HG03354 (cell line): ENCODE results near the gene EEF2K.
"Not testable (repeated sequence)": the region's sequence is repeated elsewhere in the genome, so short reads cannot be mapped to it uniquely, and the experiment has no call there.

ENCODE experiments used
- ATAC-seq: cut with Tn5 transposase; IDR thresholded peaks from one replicate; pipeline ENCODE4 v1.9.1; 2021; ENCODE audit warnings: mild to moderate bottlenecking; ENCODE audit not compliant: unreplicated experiment, poor library complexity, severe bottlenecking

Gene EEF2K

GRCh38 chr16:22206842-22207714 lies 1.0 kb downstream of the EEF2K start:
- ATAC-seq, result peak; percentile 57

DNA sequence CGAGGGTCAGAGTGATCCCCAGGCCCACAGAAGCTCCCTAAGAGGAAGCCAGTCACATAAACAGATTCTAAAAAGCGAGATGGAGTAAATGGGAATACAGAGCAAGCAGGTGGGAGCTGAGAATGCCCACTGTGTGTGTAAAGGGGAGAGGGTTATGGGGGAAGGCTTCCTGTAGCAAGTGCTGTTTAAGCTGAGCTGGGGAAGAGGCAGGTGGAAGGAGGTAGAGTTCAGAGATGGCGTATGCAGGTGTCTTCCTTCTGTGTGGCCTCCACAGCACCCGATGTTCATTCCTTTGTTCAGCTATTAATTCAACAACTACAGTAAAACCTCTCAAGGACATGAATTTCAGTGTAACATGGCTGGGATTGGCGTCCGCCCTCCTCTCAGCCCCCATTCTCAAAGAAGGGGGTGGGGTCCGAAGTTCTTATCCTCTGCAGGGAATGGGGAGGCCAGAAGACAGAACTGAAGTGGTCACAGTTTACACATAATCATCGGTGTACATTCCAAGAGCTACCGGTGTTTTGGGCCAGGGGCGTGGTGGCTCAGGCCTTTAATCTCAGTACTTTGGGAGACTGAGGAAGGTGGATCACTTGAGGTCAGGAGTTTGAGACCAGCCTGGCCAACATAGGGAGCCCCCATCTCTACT lies 1.8 kb downstream of the EEF2K start:
- ATAC-seq, result no peak

DNA sequence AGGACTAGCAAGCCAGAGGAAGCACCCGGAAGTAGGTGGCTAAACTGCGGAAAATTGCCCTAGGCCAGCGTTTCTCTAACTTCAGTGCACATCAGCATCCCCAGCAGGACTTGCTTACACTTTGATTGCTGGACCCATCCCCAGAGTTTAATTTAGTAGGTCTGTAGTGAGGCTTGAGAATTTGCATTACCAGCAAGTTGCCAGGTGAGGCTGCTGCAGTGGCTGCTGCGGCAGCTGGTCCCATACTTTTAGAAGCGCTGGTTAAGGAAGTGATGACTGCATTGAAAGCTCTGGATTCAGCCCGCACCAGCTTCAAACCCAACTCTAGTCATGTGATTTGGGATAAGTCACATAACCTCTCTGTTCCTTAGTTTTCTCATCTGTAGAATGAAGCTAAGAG lies 4.2 kb downstream of the EEF2K start:
- no peak for ATAC-seq

- no peak for ATAC-seq
These were observed 4.8 kb downstream of the EEF2K start for GRCh38 chr16:22210854-22211253.

DNA sequence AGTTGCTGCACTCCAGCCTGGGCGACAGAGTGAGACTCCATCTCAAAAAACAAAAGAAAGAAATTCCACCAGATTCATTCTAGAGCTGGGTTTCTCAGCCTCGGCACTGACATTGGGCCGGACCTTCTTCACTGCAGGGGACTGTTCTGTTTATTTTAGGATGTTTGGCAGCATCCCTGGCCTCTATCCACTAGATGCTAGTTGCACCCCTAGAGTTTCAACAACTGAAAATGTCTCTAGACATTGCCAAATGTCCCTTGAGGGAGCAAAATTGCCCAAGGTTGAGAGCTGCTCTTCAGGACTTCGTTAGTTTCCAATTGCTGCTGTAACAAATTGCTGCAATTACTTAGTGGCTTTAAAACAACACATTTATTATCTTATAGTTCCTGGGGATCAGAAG lies 7.2 kb downstream of the EEF2K start:
- ATAC-seq, result no peak

- no peak for ATAC-seq
These were observed 7.7 kb downstream of the EEF2K start for GRCh38 chr16:22213801-22214200.

GRCh38 chr16:22214402-22214801 lies 8.3 kb downstream of the EEF2K start:
- ATAC-seq, result no peak

- ATAC-seq, result no peak
These were observed 8.8 kb downstream of the EEF2K start for GRCh38 chr16:22214889-22215288.

DNA sequence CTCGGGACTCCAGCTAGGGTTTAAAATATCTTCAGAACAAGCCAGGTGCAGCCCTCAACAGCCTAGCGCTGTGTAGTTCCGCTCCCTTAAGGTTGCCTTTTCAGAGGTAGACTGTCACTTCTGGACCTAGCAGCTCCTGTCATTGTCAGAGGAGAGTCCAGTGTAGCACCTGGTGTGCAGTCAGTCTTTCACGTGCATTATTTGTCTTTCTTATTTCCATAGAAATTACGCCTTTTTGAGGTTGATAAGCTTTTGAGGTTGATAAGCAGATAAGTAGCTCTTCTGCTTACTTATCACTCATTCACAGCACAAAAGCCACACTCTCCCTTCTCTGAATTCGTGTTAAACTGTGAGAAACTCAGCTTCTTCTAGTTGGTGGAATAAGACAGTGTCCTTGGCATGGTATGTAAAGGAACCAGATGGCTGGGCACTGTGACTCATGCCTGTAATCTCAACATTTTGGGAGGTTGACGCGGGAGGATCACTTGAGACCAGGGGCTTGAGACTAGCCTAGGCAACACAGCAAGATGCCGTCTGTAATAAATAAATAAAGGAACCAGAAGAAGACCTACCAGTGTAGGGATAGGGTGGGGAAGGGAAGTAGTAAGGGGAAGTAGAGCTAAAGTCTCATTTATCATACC lies 10.2 kb downstream of the EEF2K start:
- ATAC-seq, result no peak

DNA sequence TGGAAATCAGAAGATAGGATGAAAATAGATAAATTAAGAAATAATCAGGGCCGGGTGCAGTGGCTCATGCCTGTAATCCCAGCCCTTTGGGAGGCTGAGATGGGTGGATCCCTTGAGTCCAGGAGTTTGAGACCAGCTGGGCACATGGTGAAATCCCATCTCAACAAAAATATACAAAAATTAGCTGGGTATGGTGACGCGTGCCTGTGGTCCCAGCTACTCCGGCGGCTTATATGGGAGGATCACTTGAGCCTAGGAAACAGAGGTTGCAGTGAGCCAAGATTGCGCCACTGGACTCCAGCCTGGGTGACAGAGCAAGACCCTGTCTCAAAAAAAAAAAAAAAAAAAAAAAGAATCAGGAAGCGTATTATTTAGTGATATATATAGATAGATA lies 10.8 kb downstream of the EEF2K start:
- not testable (repeated sequence) for ATAC-seq

- ATAC-seq, result peak; percentile 88
These were observed 12.0 kb downstream of the EEF2K start for GRCh38 chr16:22217890-22218730.

- ATAC-seq, result no peak
These were observed 13.5 kb downstream of the EEF2K start for GRCh38 chr16:22219389-22220068.

GRCh38 chr16:22220069-22220440 lies 14.0 kb downstream of the EEF2K start:
- ATAC-seq, result no peak

DNA sequence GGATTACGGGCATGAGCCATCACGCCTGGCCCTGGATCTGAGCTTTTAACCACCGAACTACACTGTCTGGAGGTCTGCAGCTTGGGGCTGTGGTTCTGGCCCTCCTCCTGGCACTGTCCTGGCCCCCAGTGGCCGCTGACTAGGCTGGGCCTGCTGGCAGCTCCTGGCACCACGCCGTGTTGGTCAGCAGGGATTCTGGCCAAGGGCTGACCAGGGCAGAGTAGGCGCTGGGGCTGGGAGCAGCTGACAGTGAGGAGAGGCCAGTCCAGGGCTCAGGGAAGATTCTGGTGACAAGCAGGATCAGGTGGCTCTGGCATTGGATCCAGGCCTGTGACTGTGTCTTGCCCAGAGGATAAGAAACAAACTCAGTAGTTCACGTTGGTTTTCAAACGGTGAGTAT lies 14.6 kb downstream of the EEF2K start:
- no peak for ATAC-seq

DNA sequence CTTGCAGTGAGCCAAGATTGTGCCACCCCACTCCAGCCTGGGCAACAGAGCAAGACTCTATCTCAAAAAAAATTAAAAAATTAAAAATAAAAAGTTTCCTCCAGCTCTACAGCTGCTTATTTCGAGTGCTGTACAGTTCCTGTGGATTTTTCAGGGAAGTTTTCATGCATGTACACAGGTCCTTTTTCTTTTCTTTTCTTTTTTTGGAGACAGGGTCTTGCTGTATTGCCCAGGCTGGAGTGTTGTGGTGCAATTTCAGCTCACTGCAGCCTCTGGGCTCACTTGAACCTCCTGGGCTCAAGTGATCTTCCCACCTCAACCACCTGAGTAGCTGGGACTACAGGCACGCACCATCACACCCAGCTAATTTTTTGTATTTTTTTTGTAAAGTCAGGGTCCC lies 15.9 kb downstream of the EEF2K start:
- no peak for ATAC-seq

DNA sequence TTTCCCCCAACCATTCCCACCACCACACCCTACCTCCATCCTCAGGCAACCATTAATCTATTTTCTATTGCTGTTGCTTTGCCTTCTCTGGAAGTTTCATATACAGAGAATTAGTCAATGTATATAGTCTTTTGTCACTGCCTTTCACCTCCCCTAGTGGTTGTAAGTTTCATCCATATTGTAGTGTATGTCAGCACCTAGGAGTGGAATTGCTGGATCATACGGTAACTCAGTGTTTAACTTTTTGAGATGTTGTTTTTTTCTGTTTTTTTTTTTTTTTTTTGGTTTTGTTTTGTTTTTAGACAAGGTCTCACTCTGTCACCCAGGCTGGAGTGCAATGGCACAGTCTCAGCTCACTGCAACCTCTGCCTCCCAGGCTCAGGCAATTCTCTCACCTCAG lies 16.9 kb downstream of the EEF2K start:
- no peak for ATAC-seq

DNA sequence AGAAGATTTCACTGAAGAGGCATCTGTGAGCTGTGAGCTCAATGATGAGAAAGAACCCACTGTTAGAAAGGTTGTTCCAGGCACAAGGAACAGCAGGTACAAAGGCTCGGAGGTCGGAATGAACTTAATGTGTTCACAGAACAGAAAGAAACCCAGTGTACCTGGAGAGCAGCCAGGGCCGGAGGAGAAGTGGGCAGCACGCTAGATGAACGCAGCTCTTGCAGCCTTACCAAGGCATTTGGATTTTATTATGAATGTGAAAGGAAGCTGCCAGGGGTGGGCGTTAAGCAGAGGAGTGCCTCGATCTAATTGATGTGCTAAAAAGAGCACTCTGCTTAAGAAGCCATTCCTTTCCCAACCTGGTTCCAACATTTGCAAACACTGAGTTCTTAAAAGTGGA lies 19.0 kb downstream of the EEF2K start:
- no peak for ATAC-seq

DNA sequence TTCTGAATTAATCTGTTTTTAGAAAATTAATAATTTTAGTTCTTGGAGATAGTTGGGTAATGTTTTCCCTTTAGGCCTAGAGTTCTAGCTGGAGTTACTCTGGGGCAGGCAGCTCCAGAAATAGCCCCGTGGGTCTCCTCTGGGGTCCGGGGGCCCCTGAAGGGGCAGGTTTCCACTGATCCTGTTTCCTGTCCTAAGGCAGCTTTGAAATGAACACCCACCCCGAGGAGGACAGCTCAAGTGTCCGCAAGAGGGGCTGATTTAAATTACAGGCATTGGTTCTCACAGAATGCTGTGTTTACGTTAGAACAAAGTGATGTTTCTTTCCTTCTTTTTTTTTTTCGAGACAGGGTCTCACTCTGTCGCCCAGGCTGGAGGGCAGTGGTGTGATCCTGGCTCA lies 23.8 kb downstream of the EEF2K start:
- no peak for ATAC-seq

- ATAC-seq, result no peak
These were observed 26.4 kb downstream of the EEF2K start for GRCh38 chr16:22232277-22233036.
